GM12864 (cell line): ENCODE data around the gene GMDS.

ENCODE experiments used
- DNase-seq: peaks from one replicate; pipeline ENCODE4 v3.0.0-alpha.2; 2011; ENCODE audit warnings: low read depth
- H3K4me3 ChIP-seq: 2 replicates; pipeline ENCODE4 v1.5.1; 2011; ENCODE audit warnings: mild to moderate bottlenecking, low read depth, low read length, control low read depth
- CTCF ChIP-seq: IDR thresholded peaks from 2 replicates; pipeline ENCODE4 v1.5.1; 2011; ENCODE audit warnings: low read depth, mild to moderate bottlenecking, moderate library complexity, low read length, control low read depth, inconsistent platforms; ENCODE audit errors: missing control alignments

The GMDS gene

GRCh38 chr6:2196079-2196679, 49.2 kb downstream of the GMDS start:
- peak; percentile 62 for TF ChIP-seq CTCF
- peak; percentile 22 for DNase-seq
- no peak overlapping the region for H3K4me3 ChIP-seq

DNA sequence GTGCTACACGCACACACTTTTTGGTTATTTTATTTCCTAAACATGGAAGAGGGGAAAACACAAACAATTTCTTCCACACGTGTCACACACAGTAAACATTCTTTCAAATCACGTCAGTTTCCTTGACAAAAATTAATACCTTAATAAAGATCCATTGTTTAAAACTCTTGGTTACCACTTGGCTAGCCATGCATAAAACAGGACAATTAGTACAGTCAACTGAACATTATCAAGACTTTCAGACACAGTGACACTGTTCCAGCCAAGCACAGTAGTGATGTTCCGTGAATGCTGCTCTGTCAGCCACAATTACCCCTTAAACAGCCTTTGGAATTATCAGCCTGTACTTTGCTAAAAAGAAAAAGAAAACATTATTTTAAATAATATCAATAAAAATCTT, 50.8 kb downstream of the GMDS start:
- TF ChIP-seq CTCF = no peak
- DNase-seq = no peak
- H3K4me3 ChIP-seq = no peak overlapping the region

- DNase-seq = no peak
- no peak overlapping the region for H3K4me3 ChIP-seq
Measured at GRCh38 chr6:2193931-2194330, 51.5 kb downstream of the GMDS start.

DNA sequence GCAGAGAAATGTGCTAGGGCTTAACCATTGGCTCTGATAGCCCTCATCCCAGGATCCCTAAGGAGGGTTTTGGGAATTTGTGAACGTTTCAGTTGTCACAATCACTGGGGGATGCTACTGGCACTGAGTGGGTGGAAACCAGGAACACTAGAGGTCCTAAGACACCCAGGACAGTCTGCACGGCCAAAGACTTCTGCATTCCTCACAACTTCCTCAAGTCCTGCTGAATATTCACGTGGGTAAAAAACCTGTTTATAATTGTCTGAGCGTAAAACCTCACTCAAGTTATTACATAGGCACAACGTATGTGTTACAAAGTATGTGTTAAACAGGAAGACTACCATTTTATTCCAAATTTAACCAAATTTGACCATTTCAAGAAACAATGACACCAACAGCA, 52.4 kb downstream of the GMDS start:
- no peak for TF ChIP-seq CTCF
- DNase-seq = no peak
- H3K4me3 ChIP-seq = no peak overlapping the region

More at GRCh38 chr6:2193931-2194330, 51.5 kb downstream of the GMDS start:
- no peak for TF ChIP-seq CTCF

DNA sequence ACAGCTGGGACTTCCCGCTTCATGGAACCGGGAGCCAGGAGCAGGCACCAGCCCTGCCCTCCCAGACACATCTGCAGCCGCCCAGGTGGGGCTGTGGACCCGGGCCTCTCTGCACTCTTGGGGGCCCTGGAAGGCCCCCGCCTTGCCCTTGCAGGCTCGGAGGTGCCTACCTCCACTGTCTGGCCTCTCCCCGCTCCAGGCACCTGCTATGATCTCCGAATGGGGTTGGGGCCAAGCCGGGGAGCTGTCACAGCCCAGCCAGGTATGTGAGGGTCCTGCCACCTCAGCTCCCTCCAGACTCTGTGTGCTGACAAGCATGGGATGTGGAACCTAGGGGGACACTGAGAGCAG, 54.0 kb downstream of the GMDS start:
- TF ChIP-seq CTCF = no peak
- DNase-seq = no peak
- H3K4me3 ChIP-seq = no peak overlapping the region

DNA sequence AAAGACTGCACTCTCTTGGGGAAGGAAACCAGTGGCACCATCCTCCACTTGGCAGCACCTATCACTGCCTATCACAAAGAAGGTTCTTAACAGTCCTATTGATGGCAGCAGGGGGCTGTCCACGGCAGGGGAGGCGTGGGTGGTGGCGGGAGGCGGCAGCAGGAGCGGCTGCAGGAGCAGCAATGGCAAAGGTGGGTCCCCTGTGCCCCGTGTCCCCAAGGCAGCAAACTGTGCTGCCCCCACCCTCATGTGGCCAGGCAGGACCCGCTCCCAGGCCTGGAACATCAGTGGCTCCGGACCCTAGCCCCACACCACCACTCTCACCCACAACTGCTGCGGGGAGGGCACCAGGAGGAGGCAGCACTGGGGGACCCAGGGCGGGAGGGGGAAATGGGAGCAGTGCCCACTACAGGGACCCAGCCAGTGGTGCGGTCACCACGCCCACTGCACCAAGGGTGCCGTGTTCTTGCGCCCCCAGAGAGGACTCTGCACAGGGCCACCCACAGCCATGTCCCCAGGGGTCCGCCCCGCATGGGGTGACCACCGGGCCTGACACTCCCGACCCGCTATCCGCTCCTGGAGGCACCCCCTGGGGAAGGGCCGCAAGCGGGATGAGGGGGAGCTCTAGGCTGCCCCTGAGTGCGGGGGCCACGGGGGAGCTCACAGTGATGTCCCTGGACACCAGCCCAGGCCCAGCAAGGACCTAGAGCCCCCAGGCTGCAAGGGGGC, 54.6 kb downstream of the GMDS start:
- H3K4me3 ChIP-seq = no peak overlapping the region
- DNase-seq = no peak
- no peak for TF ChIP-seq CTCF
